Testis (tissue), 2 donors: ENCODE results near the gene KLHDC8A.

Experiments used
- POLR2A ChIP-seq: fragments of 450-650 bp; IDR thresholded peaks from one replicate; pipeline ENCODE4 v1.6.1; 2017; ENCODE audit warnings: antibody characterized with exemption, mild to moderate bottlenecking, moderate library complexity
- TF ChIP-seq, protein P1 (sequence below), 3 experiments: fragments of 450-650 bp in 2 of 3; fragments of 200-600 bp in 1 of 3; sonication (generic) in 1 of 3; IDR thresholded peaks; one replicate each; pipeline ENCODE4 v1.5.1; 2016 to 2019; ENCODE audit warnings: antibody characterized with exemption in 3 of 3, mild to moderate bottlenecking in 2 of 3, moderate library complexity in 1 of 3

DNA sequence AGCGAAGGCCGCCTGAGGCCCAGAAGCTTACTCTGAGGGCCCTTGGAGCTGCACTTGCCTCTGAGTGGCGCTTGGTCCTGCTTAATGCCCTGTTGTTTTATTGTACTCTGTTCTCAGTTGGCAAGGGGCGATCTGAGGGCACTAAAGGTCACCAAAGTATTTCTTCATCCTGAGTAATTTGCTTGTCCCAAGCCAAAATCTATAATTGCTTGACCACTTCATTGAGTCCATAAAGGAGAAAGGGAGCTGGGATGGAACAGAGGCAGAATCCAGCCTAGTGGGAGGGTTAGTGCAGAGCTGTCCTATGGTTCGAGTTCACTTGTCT lies 34.8 kb downstream of the KLHDC8A start:
- TF ChIP-seq POLR2A = no peak
- TF ChIP-seq, protein P1, sequence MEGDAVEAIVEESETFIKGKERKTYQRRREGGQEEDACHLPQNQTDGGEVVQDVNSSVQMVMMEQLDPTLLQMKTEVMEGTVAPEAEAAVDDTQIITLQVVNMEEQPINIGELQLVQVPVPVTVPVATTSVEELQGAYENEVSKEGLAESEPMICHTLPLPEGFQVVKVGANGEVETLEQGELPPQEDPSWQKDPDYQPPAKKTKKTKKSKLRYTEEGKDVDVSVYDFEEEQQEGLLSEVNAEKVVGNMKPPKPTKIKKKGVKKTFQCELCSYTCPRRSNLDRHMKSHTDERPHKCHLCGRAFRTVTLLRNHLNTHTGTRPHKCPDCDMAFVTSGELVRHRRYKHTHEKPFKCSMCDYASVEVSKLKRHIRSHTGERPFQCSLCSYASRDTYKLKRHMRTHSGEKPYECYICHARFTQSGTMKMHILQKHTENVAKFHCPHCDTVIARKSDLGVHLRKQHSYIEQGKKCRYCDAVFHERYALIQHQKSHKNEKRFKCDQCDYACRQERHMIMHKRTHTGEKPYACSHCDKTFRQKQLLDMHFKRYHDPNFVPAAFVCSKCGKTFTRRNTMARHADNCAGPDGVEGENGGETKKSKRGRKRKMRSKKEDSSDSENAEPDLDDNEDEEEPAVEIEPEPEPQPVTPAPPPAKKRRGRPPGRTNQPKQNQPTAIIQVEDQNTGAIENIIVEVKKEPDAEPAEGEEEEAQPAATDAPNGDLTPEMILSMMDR (IDR thresholded peaks at IDR 0.05) = no peak
